Smooth muscle cell of the brain vasculature (primary cell): Measurements from ENCODE around the gene GPR39.
"Not testable (repeated sequence)": the region's sequence is repeated elsewhere in the genome, so short reads cannot be mapped to it uniquely, and the experiment has no call there.

Experiments used
- DNase-seq: peaks from one replicate; pipeline ENCODE4 v3.0.0-alpha.2; 2012; ENCODE audit warnings: low read depth, low spot score

Gene GPR39

GRCh38 chr2:132416723-132417395, at the start of gene GPR39:
GPR39 (plus strand) TSS chr2:132416805.
- no peak for DNase-seq

- no peak for DNase-seq
These were observed 48.4 kb upstream of the GPR39 start for GRCh38 chr2:132368191-132368590.

- DNase-seq = no peak
These were observed 44.3 kb upstream of the GPR39 start for GRCh38 chr2:132372276-132372675.

- no peak for DNase-seq
These were observed 43.0 kb upstream of the GPR39 start for GRCh38 chr2:132373391-132374135.

GRCh38 chr2:132374151-132374550, 42.5 kb upstream of the GPR39 start:
- DNase-seq = no peak

GRCh38 chr2:132374551-132374950, 42.1 kb upstream of the GPR39 start:
- no peak for DNase-seq

GRCh38 chr2:132374961-132375360, 41.6 kb upstream of the GPR39 start:
- no peak for DNase-seq

- no peak for DNase-seq
These were observed 35.2 kb upstream of the GPR39 start for GRCh38 chr2:132381376-132381775.

GRCh38 chr2:132383956-132384355, 32.6 kb upstream of the GPR39 start:
- no peak for DNase-seq

GRCh38 chr2:132384491-132385151, 32.0 kb upstream of the GPR39 start:
- DNase-seq = no peak

- no peak for DNase-seq
These were observed 29.5 kb upstream of the GPR39 start for GRCh38 chr2:132387126-132387525.

- no peak for DNase-seq
These were observed 26.5 kb upstream of the GPR39 start for GRCh38 chr2:132390076-132390475.

GRCh38 chr2:132391378-132391777, 25.2 kb upstream of the GPR39 start:
- no peak for DNase-seq

- DNase-seq = no peak
These were observed 24.4 kb upstream of the GPR39 start for GRCh38 chr2:132392221-132392620.

- no peak for DNase-seq
These were observed 23.7 kb upstream of the GPR39 start for GRCh38 chr2:132392879-132393278.

GRCh38 chr2:132397042-132397441, 19.6 kb upstream of the GPR39 start:
- not testable (repeated sequence) for DNase-seq

- DNase-seq = no peak
These were observed 16.3 kb upstream of the GPR39 start for GRCh38 chr2:132400169-132400900.

GRCh38 chr2:132400901-132401240, 15.7 kb upstream of the GPR39 start:
- no peak for DNase-seq

GRCh38 chr2:132401326-132401725, 15.3 kb upstream of the GPR39 start:
- DNase-seq = no peak

GRCh38 chr2:132403146-132403545, 13.5 kb upstream of the GPR39 start:
- DNase-seq = no peak

- DNase-seq = no peak
These were observed 12.5 kb upstream of the GPR39 start for GRCh38 chr2:132404056-132404455.

GRCh38 chr2:132407784-132408183, 8.8 kb upstream of the GPR39 start:
- DNase-seq = no peak
